Endodermal cell (in vitro differentiated cells): Measurements from ENCODE around the gene CLMN. TPM values are rescaled to one million over a fixed set of nuclear protein-coding genes. Genes with fewer than 3 reads are reported as not detected.
"Not testable (repeated sequence)": the region's sequence is repeated elsewhere in the genome, so short reads cannot be mapped to it uniquely, and the experiment has no call there.

Source experiments
- DNase-seq: peaks from one replicate; pipeline ENCODE4 v3.0.0-alpha.2; 2017
- H3K27ac ChIP-seq: 2 replicates; pipeline ENCODE4 v1.5.1; 2013; ENCODE audit warnings: mild to moderate bottlenecking, low read depth, low read length, moderate library complexity
- H3K27me3 ChIP-seq: 2 replicates; pipeline ENCODE4 v1.6.1; 2013; ENCODE audit warnings: mild to moderate bottlenecking, low read length, moderate library complexity; ENCODE audit not compliant: insufficient read depth, control insufficient read depth, poor library complexity, severe bottlenecking
- H3K36me3 ChIP-seq: 2 replicates; pipeline ENCODE4 v1.7.0; 2013; ENCODE audit warnings: mild to moderate bottlenecking, low read length, moderate library complexity; ENCODE audit not compliant: control insufficient read depth, insufficient read depth
- H3K4me1 ChIP-seq: one replicate; pipeline ENCODE4 v1.7.0; 2013; ENCODE audit warnings: low read length; ENCODE audit not compliant: control insufficient read depth, insufficient read depth
- H3K4me3 ChIP-seq: 2 replicates; pipeline ENCODE4 v1.5.1; 2013; ENCODE audit warnings: mild to moderate bottlenecking, low read length, moderate library complexity
- H3K9ac ChIP-seq: 2 replicates; pipeline ENCODE4 v1.6.1; 2013; ENCODE audit warnings: mild to moderate bottlenecking, low read length, moderate library complexity; ENCODE audit not compliant: poor library complexity, severe bottlenecking; ENCODE audit errors: extremely low read depth
- H3K9me3 ChIP-seq: 2 replicates; pipeline ENCODE4 v1.6.1; 2013; ENCODE audit warnings: mild to moderate bottlenecking, low read length, moderate library complexity; ENCODE audit not compliant: control insufficient read depth
- H3K27ac Mint-ChIP-seq: 2 replicates; pipeline ENCODE4 v1.8.0; 2020; ENCODE audit warnings: mixed read lengths
- H3K27me3 Mint-ChIP-seq: 2 replicates; pipeline ENCODE4 v1.8.0; 2021; ENCODE audit warnings: mild to moderate bottlenecking, mixed read lengths; ENCODE audit not compliant: insufficient read depth
- H3K36me3 Mint-ChIP-seq: 2 replicates; pipeline ENCODE4 v1.8.0; 2020; ENCODE audit warnings: low read depth, mixed read lengths
- H3K4me1 Mint-ChIP-seq: 2 replicates; pipeline ENCODE4 v1.8.0; 2020; ENCODE audit warnings: mixed read lengths
- H3K4me3 Mint-ChIP-seq: 2 replicates; pipeline ENCODE4 v1.8.0; 2020; ENCODE audit warnings: mild to moderate bottlenecking, moderate library complexity, mixed read lengths
- H3K9me3 Mint-ChIP-seq: 2 replicates; pipeline ENCODE4 v1.8.0; 2020; ENCODE audit warnings: mild to moderate bottlenecking, mixed read lengths
- WGBS, 2 experiments: methylation state at CpG; one replicate each; pipeline versions ENCODE4 v1.1.5 to v1.1.7; 2013; ENCODE audit warnings: missing lambda C conversion rate in 2 of 2, mixed read lengths in 1 of 2; ENCODE audit not compliant: insufficient coverage in 1 of 2, insufficient read length in 1 of 2; 5-methylcytosine and 5-hydroxymethylcytosine counted together
- total RNA-seq, 2 donors: library from RNA; stranded (reverse); fragmentation: NEBNext Ultra II Directional in 1 of 2; extraction: Animal tissue kit (Norgen Biotek cat#: 25700) in 1 of 2; gene quantifications; 2 replicates in 1 of 2; 3 replicates in 1 of 2; pipeline ENCODE4 v1.2.1, GENCODE V29; 2021
- TF ChIP-seq, protein P1 (sequence below): fragments of 200-600 bp; sonication (generic); conservative IDR thresholded peaks from 2 replicates; pipeline ENCODE4 v1.5.0; 2021; ENCODE audit warnings: antibody characterized with exemption, mild to moderate bottlenecking

The CLMN gene
- total RNA-seq, 2 donors from 2014 or later: 9.5 to 11.7 TPM

DNA sequence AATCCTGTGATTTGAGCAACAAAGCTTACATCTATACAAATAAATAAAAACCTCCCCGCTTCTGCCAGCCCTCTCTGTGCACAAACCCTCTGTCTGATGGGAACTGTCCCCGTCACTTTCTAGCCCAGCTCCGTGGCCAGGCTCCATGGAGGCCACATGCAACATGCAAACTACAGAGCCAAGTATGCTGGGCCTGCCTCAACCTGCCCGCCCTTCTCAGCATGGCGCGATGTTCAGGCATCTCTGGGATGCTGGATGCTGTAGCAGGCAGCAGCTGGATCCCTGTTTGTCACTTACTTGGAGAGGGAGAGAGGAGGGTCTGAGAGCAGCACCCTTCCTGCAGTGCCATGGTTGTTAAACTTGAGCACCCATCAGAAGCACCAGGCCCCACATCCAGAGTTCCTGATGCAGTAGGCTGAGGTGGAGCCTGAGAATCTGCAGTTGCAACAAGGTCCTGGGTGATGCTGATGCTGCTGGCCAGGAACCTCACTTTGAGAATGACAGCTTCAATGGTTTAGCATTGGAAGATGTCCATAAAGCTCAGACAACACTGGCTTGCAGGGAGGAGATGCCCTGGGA, 32.4 kb downstream of the CLMN start:
- Mint-ChIP-seq H3K4me1 (peaks cover 22% of the 10 kb centered on the region), H3K4me3 (no peak overlapping the region), H3K9me3 (peaks cover 17% of the 10 kb centered on the region), H3K36me3 (peaks cover 2% of the 10 kb centered on the region), H3K27ac (no peak overlapping the region), H3K27me3 (no peaks in the 10 kb centered on the region)
- Histone ChIP-seq H3K9me3 (peaks cover 7% of the 10 kb centered on the region), H3K36me3 (no peaks in the 10 kb centered on the region), H3K27me3 (no peaks in the 10 kb centered on the region), H3K9ac (no peak overlapping the region), H3K4me1 (peaks cover 5% of the 10 kb centered on the region), H3K27ac (no peak overlapping the region), H3K4me3 (no peak overlapping the region)
- TF ChIP-seq, protein P1, sequence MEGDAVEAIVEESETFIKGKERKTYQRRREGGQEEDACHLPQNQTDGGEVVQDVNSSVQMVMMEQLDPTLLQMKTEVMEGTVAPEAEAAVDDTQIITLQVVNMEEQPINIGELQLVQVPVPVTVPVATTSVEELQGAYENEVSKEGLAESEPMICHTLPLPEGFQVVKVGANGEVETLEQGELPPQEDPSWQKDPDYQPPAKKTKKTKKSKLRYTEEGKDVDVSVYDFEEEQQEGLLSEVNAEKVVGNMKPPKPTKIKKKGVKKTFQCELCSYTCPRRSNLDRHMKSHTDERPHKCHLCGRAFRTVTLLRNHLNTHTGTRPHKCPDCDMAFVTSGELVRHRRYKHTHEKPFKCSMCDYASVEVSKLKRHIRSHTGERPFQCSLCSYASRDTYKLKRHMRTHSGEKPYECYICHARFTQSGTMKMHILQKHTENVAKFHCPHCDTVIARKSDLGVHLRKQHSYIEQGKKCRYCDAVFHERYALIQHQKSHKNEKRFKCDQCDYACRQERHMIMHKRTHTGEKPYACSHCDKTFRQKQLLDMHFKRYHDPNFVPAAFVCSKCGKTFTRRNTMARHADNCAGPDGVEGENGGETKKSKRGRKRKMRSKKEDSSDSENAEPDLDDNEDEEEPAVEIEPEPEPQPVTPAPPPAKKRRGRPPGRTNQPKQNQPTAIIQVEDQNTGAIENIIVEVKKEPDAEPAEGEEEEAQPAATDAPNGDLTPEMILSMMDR: no peak
- WGBS, 2 experiments: 82 to 90% methylated on average over 3 to 6 of the region's 6 CpGs
- no peak for DNase-seq

DNA sequence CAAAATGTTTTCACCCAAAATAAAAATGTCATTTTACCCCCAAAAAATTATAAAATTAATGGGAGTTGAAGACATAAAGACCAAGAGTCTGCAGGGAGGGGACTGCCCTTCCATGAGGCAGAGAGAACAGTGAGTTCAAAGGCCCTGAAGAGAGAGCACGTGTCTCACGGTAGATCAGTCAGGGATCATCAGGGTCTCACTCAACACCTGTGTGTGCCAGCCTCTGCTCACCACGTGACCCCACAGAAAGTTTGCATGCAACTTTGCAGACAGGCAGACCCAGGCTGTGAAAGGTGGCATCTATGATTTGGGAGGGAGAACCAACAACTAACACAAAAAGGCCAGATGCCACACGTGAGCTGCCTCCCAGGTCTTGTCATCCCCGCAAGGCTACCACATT, 33.1 kb downstream of the CLMN start:
- TF ChIP-seq, protein P1: no peak

DNA sequence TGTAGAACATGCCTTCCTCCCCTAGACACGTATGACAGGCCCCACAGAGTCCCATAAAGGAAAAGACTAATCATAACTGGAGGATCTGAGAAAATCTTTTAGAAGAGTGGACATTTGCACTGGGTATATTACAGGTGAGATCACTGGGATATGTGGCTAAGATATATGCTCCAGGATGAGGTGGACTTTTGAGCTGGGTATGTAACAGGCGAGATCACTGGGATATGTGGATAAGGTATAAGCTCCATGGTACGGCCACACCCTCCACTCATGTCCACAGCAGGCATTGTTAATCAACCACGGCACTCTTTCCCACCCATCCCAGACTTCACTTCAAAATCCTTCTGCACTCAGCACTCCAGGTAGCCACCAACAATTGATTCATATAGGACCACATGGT, 34.1 kb downstream of the CLMN start:
- TF ChIP-seq, protein P1: no peak
- Histone ChIP-seq H3K4me3 (no peak overlapping the region), H3K9ac (no peak overlapping the region), H3K27ac (no peak overlapping the region), H3K9me3 (peaks cover 7% of the 10 kb centered on the region), H3K4me1 (no peaks in the 10 kb centered on the region), H3K36me3 (no peaks in the 10 kb centered on the region), H3K27me3 (no peaks in the 10 kb centered on the region)
- H3K9me3 Mint-ChIP-seq: peaks cover 17% of the 10 kb centered on the region
- H3K4me1 Mint-ChIP-seq: peaks cover 8% of the 10 kb centered on the region
- H3K27ac Mint-ChIP-seq: no peak overlapping the region
- no peak overlapping the region for H3K4me3 Mint-ChIP-seq
- H3K36me3 Mint-ChIP-seq: peaks cover 2% of the 10 kb centered on the region
- no peaks in the 10 kb centered on the region for H3K27me3 Mint-ChIP-seq
- 80% methylated on average over 4 of the region's 4 CpGs; no CpG with 5 or more reads in 1 of the 2 experiments for WGBS, 2 experiments
- peak; percentile 2 for DNase-seq

More for the DNA sequence above, 33.1 kb downstream of the CLMN start:
- H3K4me3 ChIP-seq: no peak overlapping the region
- H3K4me1 ChIP-seq: peaks cover 4% of the 10 kb centered on the region
- no peak overlapping the region for H3K27ac Mint-ChIP-seq
- no peak overlapping the region for H3K4me3 Mint-ChIP-seq
- H3K9me3 Mint-ChIP-seq: peaks cover 17% of the 10 kb centered on the region
- peaks cover 2% of the 10 kb centered on the region for H3K36me3 Mint-ChIP-seq
- H3K36me3 ChIP-seq: no peaks in the 10 kb centered on the region
- DNase-seq: no peak
- 87 to 93% methylated on average over 3 to 5 of the region's 5 CpGs for WGBS, 2 experiments
- no peaks in the 10 kb centered on the region for H3K27me3 Mint-ChIP-seq
- peaks cover 7% of the 10 kb centered on the region for H3K9me3 ChIP-seq
- no peaks in the 10 kb centered on the region for H3K27me3 ChIP-seq
- H3K27ac ChIP-seq: no peak overlapping the region
- peaks cover 19% of the 10 kb centered on the region for H3K4me1 Mint-ChIP-seq
- H3K9ac ChIP-seq: no peak overlapping the region

DNA sequence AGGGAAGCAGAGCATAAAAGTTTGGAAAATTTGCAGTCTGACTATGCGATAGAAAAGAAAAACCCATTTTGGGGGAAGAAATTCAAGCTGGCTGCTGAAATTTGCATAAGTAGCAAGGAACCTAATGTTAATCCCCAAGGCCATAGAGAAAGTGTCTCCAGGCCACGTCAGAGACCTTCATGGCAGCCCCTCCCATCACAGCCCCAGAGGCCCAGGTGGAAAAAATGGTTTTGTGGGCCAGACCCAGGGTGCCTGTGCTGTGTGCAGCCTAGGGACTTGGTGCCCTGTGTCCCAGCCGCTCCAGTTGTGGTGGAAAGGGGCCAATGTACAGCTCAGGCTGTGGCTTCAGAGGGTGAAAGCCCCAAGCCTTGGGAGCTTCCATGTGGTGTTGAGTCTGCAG, 35.9 kb downstream of the CLMN start:
- H3K27ac Mint-ChIP-seq, H3K27me3 Mint-ChIP-seq: not testable (repeated sequence)
- peaks cover 17% of the 10 kb centered on the region for H3K9me3 Mint-ChIP-seq

DNA sequence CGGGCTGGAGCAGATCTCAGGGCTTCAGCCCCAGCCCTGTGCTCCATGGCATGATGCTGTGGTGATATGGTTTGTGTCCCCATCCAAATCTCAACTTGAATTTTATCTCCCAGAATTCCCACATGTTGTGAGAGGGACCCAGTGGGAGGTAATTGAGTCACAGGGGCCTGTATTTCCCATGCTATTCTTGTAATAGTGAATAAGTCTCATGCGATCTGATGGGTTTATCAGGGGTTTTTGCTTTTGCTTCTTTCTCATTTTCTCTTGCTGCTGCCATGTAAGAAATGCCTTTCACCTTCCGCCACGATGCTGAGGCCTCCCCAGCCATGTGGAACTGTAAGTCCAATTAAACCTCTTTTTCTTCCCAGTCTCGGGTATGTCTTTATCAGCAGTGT, 36.7 kb downstream of the CLMN start:
- not testable (repeated sequence) for H3K27me3 ChIP-seq, H3K4me1 Mint-ChIP-seq, H3K4me1 ChIP-seq, H3K36me3 ChIP-seq, H3K27ac Mint-ChIP-seq, H3K27me3 Mint-ChIP-seq, H3K4me3 Mint-ChIP-seq, H3K27ac ChIP-seq, DNase-seq, H3K9ac ChIP-seq, H3K4me3 ChIP-seq, H3K36me3 Mint-ChIP-seq
- 99% methylated on average over 5 of the region's 5 CpGs; no CpG with 5 or more reads in 1 of the 2 experiments for WGBS, 2 experiments
- H3K9me3 Mint-ChIP-seq: peaks cover 20% of the 10 kb centered on the region
- H3K9me3 ChIP-seq: peaks cover 20% of the 10 kb centered on the region

More for the DNA sequence above, 35.9 kb downstream of the CLMN start:
- not testable (repeated sequence) for DNase-seq, H3K4me1 Mint-ChIP-seq, H3K4me1 ChIP-seq, H3K27ac ChIP-seq, H3K36me3 ChIP-seq, H3K36me3 Mint-ChIP-seq, H3K4me3 Mint-ChIP-seq, H3K9ac ChIP-seq, H3K27me3 ChIP-seq, H3K4me3 ChIP-seq
- 87 to 100% methylated on average over 3 of the region's 3 CpGs for WGBS, 2 experiments
- H3K9me3 ChIP-seq: peaks cover 12% of the 10 kb centered on the region
